GM12878 (cell line): ENCODE measurements around the gene ERVFRD-1. TPM values are rescaled to one million over a fixed set of nuclear protein-coding genes. Genes with fewer than 3 reads are reported as not detected.

Source experiments
- ATAC-seq: fragments of 200-7000 bp; cut with Tn5 transposase; 3 replicates; pipeline ENCODE4 v1.9.1; 2020; ENCODE audit warnings: mild to moderate bottlenecking, moderate library complexity
- BruUV-seq: library from RNA; stranded (reverse); fragments of 400-500 nt; replicated peaks from 2 replicates; lab custom pipeline; 2021; lab: Mats Ljungman, UMichigan
- CTCF ChIA-PET: fragments of 300-600 bp; sonication (Branson Sonifier 250); formaldehyde crosslinking; extraction: SDS; loops from one replicate; lab custom pipeline; 2021; ENCODE audit warnings: inconsistent platforms; lab: Yijun Ruan, JAX
- POLR2A ChIA-PET: fragments of 350-600 bp; formaldehyde crosslinking; extraction: SDS; loops from one replicate; lab custom pipeline; 2021; ENCODE audit warnings: inconsistent platforms; lab: Charles Lee
- RAD21 ChIA-PET: fragments of 300-600 bp; sonication (Branson Sonifier 250); formaldehyde crosslinking; loops from one replicate; lab custom pipeline; 2023; ENCODE audit warnings: antibody characterized with exemption; ENCODE audit not compliant: unreplicated experiment; lab: Charles Lee
- SMC1A ChIA-PET: fragments of 300-600 bp; sonication (Branson Sonifier 250); formaldehyde crosslinking; loops from one replicate; lab custom pipeline; 2023; ENCODE audit not compliant: unreplicated experiment, uncharacterized antibody; lab: Charles Lee
- DNase-seq: peaks from one replicate; pipeline ENCODE4 v3.0.0-alpha.2; 2011; ENCODE audit warnings: low read depth, low spot score
- FAIRE-seq: peaks from 3 replicates; lab custom pipeline; 2011; peaks lifted over from hg19 to GRCh38; lab: Jason Lieb, UNC
- H2AFZ ChIP-seq: 2 replicates; pipeline ENCODE4 v1.6.0; 2011; ENCODE audit warnings: low read depth, low read length, control low read depth; ENCODE audit not compliant: control insufficient read depth
- H3K27ac ChIP-seq: 2 replicates; pipeline ENCODE4 v1.5.1; 2011; ENCODE audit warnings: control low read depth; ENCODE audit not compliant: control insufficient read depth, insufficient read depth
- H3K27me3 ChIP-seq, 2 experiments: replicated peaks in 1 of 2; 2 replicates each; pipeline versions ENCODE4 v1.6.0 to v1.6.1; 2011; ENCODE audit warnings: low read length in 1 of 2; ENCODE audit not compliant: control insufficient read depth in 2 of 2, insufficient read depth in 2 of 2
- H3K36me3 ChIP-seq, 2 experiments: 2 replicates each; pipeline ENCODE4 v1.5.1; 2011; ENCODE audit warnings: low read length in 1 of 2; ENCODE audit not compliant: control insufficient read depth in 2 of 2, insufficient read depth in 2 of 2
- H3K4me1 ChIP-seq: 2 replicates; pipeline ENCODE4 v1.6.1; 2011; ENCODE audit warnings: mild to moderate bottlenecking, low read length, moderate library complexity, mixed read lengths; ENCODE audit not compliant: control insufficient read depth, insufficient read depth
- H3K4me2 ChIP-seq: 2 replicates; pipeline ENCODE4 v1.6.0; 2011; ENCODE audit warnings: control low read depth; ENCODE audit not compliant: control insufficient read depth, insufficient read depth
- H3K4me3 ChIP-seq: fragments of 200-600 bp; sonication (generic); 2 replicates; pipeline ENCODE4 v1.5.1; 2016
- H3K79me2 ChIP-seq: 2 replicates; pipeline ENCODE4 v1.6.0; 2011; ENCODE audit warnings: low read length; ENCODE audit not compliant: control insufficient read depth, insufficient read depth
- H3K9ac ChIP-seq: 2 replicates; pipeline ENCODE4 v1.8.0; 2011; ENCODE audit warnings: low read length, control low read depth, mixed read lengths; ENCODE audit not compliant: control insufficient read depth, insufficient read depth
- H3K9me3 ChIP-seq: replicated peaks from 3 replicates; pipeline ENCODE4 v1.5.1; 2011; ENCODE audit warnings: mild to moderate bottlenecking, low read length; ENCODE audit not compliant: control insufficient read depth, insufficient read depth
- H4K20me1 ChIP-seq: 2 replicates; pipeline ENCODE4 v1.6.0; 2011; ENCODE audit not compliant: control insufficient read depth, insufficient read depth
- BACH1 ChIP-seq: fragments of 450-650 bp; IDR thresholded peaks from 2 replicates; pipeline ENCODE4 v1.6.1; 2017; ENCODE audit warnings: mild to moderate bottlenecking, borderline replicate concordance
- E2F8 ChIP-seq: fragments of 450-650 bp; IDR thresholded peaks from 2 replicates; pipeline ENCODE4 v1.6.1; 2018; ENCODE audit warnings: mild to moderate bottlenecking, low read depth, moderate library complexity; ENCODE audit not compliant: partially characterized antibody
- EP300 ChIP-seq, 2 experiments: fragments of 150-350 bp in 1 of 2; IDR thresholded peaks; 2 replicates each; pipeline ENCODE4 v1.6.1; 2011 to 2012; ENCODE audit warnings: low read depth in 2 of 2, low read length in 2 of 2, borderline replicate concordance in 1 of 2, improper control_type of control experiment in 1 of 2, inconsistent platforms in 1 of 2; ENCODE audit not compliant: control insufficient read depth in 1 of 2
- NR2F1 ChIP-seq: fragments of 450-650 bp; conservative IDR thresholded peaks from 2 replicates; pipeline ENCODE4 v1.6.1; 2017; ENCODE audit warnings: mild to moderate bottlenecking
- PBX3 ChIP-seq: IDR thresholded peaks from 2 replicates; pipeline ENCODE4 v1.6.1; 2011; ENCODE audit warnings: mild to moderate bottlenecking, low read depth, low read length, moderate library complexity; ENCODE audit not compliant: insufficient replicate concordance
- SIX5 ChIP-seq: IDR thresholded peaks from 2 replicates; pipeline ENCODE4 v1.6.1; 2011; ENCODE audit warnings: mild to moderate bottlenecking, low read depth, low read length, moderate library complexity; ENCODE audit not compliant: severe bottlenecking
- SREBF2 ChIP-seq: IDR thresholded peaks from 2 replicates; pipeline ENCODE4 v1.6.1; 2012; ENCODE audit warnings: mild to moderate bottlenecking, low read length
- ZBED1 ChIP-seq: IDR thresholded peaks from 2 replicates; pipeline ENCODE4 v1.6.1; 2016; ENCODE audit warnings: borderline replicate concordance
- WGBS: methylation state at CpG from one replicate; pipeline ENCODE4 v1.1.6; 2016; ENCODE audit warnings: low lambda C conversion rate; ENCODE audit not compliant: insufficient replicate concordance, insufficient coverage; ENCODE audit errors: missing lambda C conversion rate; 5-methylcytosine and 5-hydroxymethylcytosine counted together
- in situ Hi-C: fragments of 300-500 bp; cut with MboI; formaldehyde crosslinking; loops from 9 replicates; pipeline ENCODE4 v1.14.3; 2018; ENCODE audit warnings: mixed read lengths
- intact Hi-C: fragments of 100-400 bp; cut with micrococcal nuclease; formaldehyde crosslinking; loops from one replicate; pipeline ENCODE4 v1.14.2; 2022; ENCODE audit not compliant: unreplicated experiment
- polyA plus RNA-seq, 11 experiments: library from polyadenylated mRNA; depleted of rRNA in 4 of 11; unstranded in 6 of 11; stranded (reverse) in 5 of 11; fragments of >200 nt; fragmentation: Nextera tagmentation in 4 of 11; fragmentation: Illumina TruSeq in 1 of 11; extraction: Ambion mirVana in 4 of 11; extraction: Trizol in 1 of 11; gene quantifications; 1 replicate in 1 of 11; 2 replicates in 10 of 11; pipeline versions ENCODE4 v1.2.1 to v1.2.3, GENCODE V29; 2011 to 2016; ENCODE audit warnings: inconsistent platforms in 2 of 11, missing spikeins in 2 of 11, low read depth in 1 of 11
- total RNA-seq, 4 experiments: library from RNA; depleted of rRNA in 3 of 4; stranded (reverse); fragments of >200 nt in 3 of 4; fragmentation: Illumina TruSeq in 1 of 4; extraction: Trizol in 1 of 4; gene quantifications; 2 replicates each; pipeline versions ENCODE4 v1.2.1 to v1.2.3, GENCODE V29; 2013 to 2021
- TF ChIP-seq, protein P1 (sequence below): fragments of 450-650 bp; IDR thresholded peaks from 2 replicates; pipeline ENCODE4 v1.6.1; 2014; ENCODE audit warnings: mild to moderate bottlenecking
- TF ChIP-seq, protein P2 (sequence below), 3 experiments: IDR thresholded peaks in 2 of 3; conservative IDR thresholded peaks in 1 of 3; 2 replicates each; pipeline ENCODE4 v1.5.1; 2011; ENCODE audit warnings: low read depth in 3 of 3, low read length in 3 of 3, mild to moderate bottlenecking in 3 of 3, control low read depth in 2 of 3, moderate library complexity in 2 of 3, inconsistent platforms in 1 of 3, mixed read lengths in 1 of 3; ENCODE audit not compliant: control insufficient read depth in 2 of 3, insufficient read depth in 1 of 3; ENCODE audit errors: extremely low read depth in 1 of 3
- TF ChIP-seq, protein P3 (sequence below): fragments of 150-350 bp; IDR thresholded peaks from 2 replicates; pipeline ENCODE4 v1.6.1; 2014; ENCODE audit warnings: mild to moderate bottlenecking, low read depth, low read length

The ERVFRD-1 gene
- total and polyA plus RNA-seq, 10 of the 15 experiments (the other 5 are each of a cell fraction or from before 2014, with no cell fraction given): 0.03 to 0.11 (median 0.07) TPM; not detected in 7

GRCh38 chr6:11093626-11094410 is 17.7 kb downstream of the ERVFRD-1 start, which contains the start of gene SMIM13:
SMIM13 (plus strand) TSS chr6:11093834; CDS start chr6:11094314, 480 bp downstream.
- ATAC-seq (peak; percentile 94), DNase-seq (peak; percentile 89), FAIRE-seq (peak; percentile 91)
- no peaks in the 10 kb centered on the region; a peak in 1 of 4 replicates for H3K36me3 ChIP-seq
- H3K27ac ChIP-seq: peak within 1 kb of the TSS; percentile 96
- H3K4me2 ChIP-seq: peak within 1 kb of the TSS; percentile 79
- SMC1A ChIA-PET: interaction anchor here (0.5 to 3.5 kb wide), 4 partner anchors 16 to 456 kb away, joined by 3 to 13 read pairs (median 3); no protein-coding TSS in a partner anchor
- no peaks in the 10 kb centered on the region; the same call in 1 of the 2 replicates for H3K4me1 ChIP-seq
- under 1% methylated on average over 58 of the region's 90 CpGs for WGBS
- in situ Hi-C loops (no loop called here), intact Hi-C loops (loop anchor here (5.0 to 10.0 kb wide), 2 partner anchors 38 to 559 kb away; no protein-coding TSS in a partner anchor)
- CTCF ChIA-PET: interaction anchor here (0.6 to 1.6 kb wide), 6 partner anchors 18 to 482 kb away, joined by 3 to 5 read pairs (median 4); partner anchors contain the start of gene ERVFRD-1
- H3K27me3 ChIP-seq: no peaks in the 10 kb centered on the region
- BruUV-seq: no TSS peak
- H3K9me3 ChIP-seq: no peaks in the 10 kb centered on the region
- RAD21 ChIA-PET: interaction anchor here (0.5 to 2.1 kb wide), 7 partner anchors 36 to 482 kb away, joined by 3 to 14 read pairs (median 3); no protein-coding TSS in a partner anchor
- peaks cover 39% of the 10 kb centered on the region for H3K79me2 ChIP-seq
- peak within 1 kb of the TSS; percentile 92 for H2AFZ ChIP-seq
- POLR2A ChIA-PET: no interaction called here
- H3K4me3 ChIP-seq: peak within 1 kb of the TSS; percentile 81
- H3K9ac ChIP-seq: peak within 1 kb of the TSS; percentile 92
- no peaks in the 10 kb centered on the region for H4K20me1 ChIP-seq
- TF ChIP-seq, protein P1, sequence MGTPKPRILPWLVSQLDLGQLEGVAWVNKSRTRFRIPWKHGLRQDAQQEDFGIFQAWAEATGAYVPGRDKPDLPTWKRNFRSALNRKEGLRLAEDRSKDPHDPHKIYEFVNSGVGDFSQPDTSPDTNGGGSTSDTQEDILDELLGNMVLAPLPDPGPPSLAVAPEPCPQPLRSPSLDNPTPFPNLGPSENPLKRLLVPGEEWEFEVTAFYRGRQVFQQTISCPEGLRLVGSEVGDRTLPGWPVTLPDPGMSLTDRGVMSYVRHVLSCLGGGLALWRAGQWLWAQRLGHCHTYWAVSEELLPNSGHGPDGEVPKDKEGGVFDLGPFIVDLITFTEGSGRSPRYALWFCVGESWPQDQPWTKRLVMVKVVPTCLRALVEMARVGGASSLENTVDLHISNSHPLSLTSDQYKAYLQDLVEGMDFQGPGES: no peak
- TF ChIP-seq, protein P2, sequence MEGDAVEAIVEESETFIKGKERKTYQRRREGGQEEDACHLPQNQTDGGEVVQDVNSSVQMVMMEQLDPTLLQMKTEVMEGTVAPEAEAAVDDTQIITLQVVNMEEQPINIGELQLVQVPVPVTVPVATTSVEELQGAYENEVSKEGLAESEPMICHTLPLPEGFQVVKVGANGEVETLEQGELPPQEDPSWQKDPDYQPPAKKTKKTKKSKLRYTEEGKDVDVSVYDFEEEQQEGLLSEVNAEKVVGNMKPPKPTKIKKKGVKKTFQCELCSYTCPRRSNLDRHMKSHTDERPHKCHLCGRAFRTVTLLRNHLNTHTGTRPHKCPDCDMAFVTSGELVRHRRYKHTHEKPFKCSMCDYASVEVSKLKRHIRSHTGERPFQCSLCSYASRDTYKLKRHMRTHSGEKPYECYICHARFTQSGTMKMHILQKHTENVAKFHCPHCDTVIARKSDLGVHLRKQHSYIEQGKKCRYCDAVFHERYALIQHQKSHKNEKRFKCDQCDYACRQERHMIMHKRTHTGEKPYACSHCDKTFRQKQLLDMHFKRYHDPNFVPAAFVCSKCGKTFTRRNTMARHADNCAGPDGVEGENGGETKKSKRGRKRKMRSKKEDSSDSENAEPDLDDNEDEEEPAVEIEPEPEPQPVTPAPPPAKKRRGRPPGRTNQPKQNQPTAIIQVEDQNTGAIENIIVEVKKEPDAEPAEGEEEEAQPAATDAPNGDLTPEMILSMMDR (IDR thresholded peaks at IDR 0.05 in 2 of 3, conservative IDR thresholded peaks at IDR 0.05 in 1 of 3; ENCODE audit: control insufficient read depth in 2 of 3, extremely low read depth in 1 of 3, insufficient read depth in 1 of 3, low read depth in 3 of 3, low read length in 3 of 3): peak; percentile 42 to 59 (median 51); a peak in 4 of 6 replicates
- TF ChIP-seq NR2F1: peak; percentile 53; the same call in 1 of the 2 replicates
- TF ChIP-seq PBX3: peak; percentile 1
- no peak for TF ChIP-seq SREBF2
- peak; percentile 72; the same call in 1 of the 2 replicates for TF ChIP-seq BACH1
- 0 out of 4 replicates have a peak, but pooled peaks of 1 of the 2 experiments have one; percentile 23 for TF ChIP-seq EP300 (IDR thresholded peaks at IDR 0.05; ENCODE audit: borderline replicate concordance in 1 of 2, control insufficient read depth in 1 of 2, low read depth in 2 of 2, low read length in 2 of 2)
- TF ChIP-seq, protein P3, sequence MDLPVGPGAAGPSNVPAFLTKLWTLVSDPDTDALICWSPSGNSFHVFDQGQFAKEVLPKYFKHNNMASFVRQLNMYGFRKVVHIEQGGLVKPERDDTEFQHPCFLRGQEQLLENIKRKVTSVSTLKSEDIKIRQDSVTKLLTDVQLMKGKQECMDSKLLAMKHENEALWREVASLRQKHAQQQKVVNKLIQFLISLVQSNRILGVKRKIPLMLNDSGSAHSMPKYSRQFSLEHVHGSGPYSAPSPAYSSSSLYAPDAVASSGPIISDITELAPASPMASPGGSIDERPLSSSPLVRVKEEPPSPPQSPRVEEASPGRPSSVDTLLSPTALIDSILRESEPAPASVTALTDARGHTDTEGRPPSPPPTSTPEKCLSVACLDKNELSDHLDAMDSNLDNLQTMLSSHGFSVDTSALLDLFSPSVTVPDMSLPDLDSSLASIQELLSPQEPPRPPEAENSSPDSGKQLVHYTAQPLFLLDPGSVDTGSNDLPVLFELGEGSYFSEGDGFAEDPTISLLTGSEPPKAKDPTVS: no peak
- TF ChIP-seq SIX5: peak; percentile 90
- TF ChIP-seq ZBED1: no peak
- TF ChIP-seq E2F8: no peak
